ENCODE results near the gene FNDC5.

Gene FNDC5

DNA sequence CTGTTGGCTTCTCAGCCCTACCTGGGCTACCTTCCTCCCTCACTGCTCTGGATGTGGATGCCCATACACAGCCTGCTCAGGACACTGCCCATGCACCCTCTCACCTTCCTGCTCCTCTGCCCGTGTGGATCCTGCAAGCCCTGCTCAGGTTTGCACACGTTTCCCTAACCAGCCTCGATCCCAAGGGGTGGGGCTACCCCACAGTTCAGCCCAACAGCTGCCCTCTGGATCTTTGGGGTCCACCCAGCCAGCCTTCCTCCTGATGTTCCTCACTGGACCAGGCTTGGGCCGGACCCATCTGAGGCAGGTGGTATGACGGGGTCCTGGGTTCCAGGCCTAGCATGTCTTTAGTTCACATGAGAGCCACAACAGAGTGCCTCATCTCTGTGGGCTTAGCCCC lies 25.7 kb upstream of the FNDC5 start:
- H3K4me3 ChIP-seq (ENCODE audit: low read length): no peak overlapping the region
- DNase-seq (ENCODE audit: low read depth): no peak
- TF ChIP-seq, protein P1, sequence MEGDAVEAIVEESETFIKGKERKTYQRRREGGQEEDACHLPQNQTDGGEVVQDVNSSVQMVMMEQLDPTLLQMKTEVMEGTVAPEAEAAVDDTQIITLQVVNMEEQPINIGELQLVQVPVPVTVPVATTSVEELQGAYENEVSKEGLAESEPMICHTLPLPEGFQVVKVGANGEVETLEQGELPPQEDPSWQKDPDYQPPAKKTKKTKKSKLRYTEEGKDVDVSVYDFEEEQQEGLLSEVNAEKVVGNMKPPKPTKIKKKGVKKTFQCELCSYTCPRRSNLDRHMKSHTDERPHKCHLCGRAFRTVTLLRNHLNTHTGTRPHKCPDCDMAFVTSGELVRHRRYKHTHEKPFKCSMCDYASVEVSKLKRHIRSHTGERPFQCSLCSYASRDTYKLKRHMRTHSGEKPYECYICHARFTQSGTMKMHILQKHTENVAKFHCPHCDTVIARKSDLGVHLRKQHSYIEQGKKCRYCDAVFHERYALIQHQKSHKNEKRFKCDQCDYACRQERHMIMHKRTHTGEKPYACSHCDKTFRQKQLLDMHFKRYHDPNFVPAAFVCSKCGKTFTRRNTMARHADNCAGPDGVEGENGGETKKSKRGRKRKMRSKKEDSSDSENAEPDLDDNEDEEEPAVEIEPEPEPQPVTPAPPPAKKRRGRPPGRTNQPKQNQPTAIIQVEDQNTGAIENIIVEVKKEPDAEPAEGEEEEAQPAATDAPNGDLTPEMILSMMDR (IDR thresholded peaks at IDR 0.05; ENCODE audit: insufficient read depth, low read depth, low read length, missing control alignments): no peak

DNA sequence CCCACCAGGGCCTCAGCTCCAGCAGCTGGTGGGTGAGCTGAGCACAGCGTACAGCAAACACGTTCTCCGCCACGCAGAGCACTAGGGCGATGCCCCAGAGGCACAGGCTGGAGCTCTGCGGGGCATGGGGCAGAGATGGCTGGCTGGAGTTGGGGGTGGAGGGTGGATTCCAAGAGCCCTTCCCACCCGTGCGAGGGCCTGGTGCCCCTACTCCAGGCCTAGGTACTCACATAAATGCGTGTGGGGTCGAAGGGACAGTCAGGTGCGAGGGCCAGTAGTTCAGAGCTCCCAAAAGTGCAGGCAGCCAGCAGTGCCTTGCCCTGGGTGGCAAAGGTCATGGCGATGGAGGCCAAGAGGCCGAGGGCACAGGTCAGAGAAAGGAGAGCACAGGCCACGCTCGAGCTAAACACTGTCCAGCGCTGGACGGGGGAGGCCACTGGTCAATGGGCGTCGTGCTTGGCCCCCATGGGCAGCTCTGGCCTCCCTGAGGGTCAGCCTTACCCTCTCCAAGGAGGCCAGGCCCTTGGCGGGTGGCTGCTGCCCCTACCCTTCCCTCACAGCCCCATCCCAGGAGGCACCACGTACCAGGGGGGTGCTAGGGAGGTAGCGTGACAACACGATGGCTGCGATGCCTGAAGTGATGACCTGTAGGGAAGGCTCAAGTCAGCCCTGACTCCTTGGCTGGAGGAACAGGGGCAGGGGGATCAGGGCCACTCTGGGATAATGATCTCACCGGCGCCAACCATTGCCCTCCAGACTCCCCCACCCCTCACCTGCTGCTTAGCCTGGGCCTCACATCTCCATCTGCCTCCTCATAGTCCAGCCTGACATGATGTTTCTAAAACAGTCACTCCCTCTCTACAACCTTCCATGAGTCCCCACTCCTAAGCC lies 24.9 kb upstream of the FNDC5 start:
- TF ChIP-seq, protein P1 (IDR thresholded peaks at IDR 0.05; ENCODE audit: insufficient read depth, low read depth, low read length, missing control alignments): no peak
- DNase-seq (ENCODE audit: low read depth): no peak
- H3K4me3 ChIP-seq (ENCODE audit: low read length): no peak overlapping the region

DNA sequence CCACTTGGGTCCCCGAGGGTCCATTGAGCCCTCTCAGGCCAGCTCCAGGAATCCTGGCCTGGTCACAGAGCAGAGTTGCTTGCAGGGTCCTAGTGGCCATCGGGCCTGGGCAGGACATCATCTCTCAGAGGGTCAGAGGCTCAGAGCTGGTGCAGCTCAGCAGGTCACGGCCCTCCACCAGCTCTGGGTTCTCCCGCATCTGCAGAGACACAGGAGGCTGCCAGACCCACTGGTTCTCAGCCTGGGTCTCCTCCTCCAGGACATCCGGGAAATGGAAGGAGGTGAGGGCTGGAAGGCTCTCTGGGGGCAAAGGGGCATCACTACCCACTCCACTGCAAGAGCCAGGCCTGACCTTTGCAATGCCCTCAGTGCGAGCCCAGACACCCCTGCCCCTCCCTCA lies 24.0 kb upstream of the FNDC5 start:
- no peak overlapping the region for H3K4me3 ChIP-seq (ENCODE audit: low read length)
- TF ChIP-seq, protein P1 (IDR thresholded peaks at IDR 0.05; ENCODE audit: insufficient read depth, low read depth, low read length, missing control alignments): no peak
- DNase-seq (ENCODE audit: low read depth): no peak

GRCh38 chr1:32894019-32894600 lies 23.4 kb upstream of the FNDC5 start:
- TF ChIP-seq, protein P1 (IDR thresholded peaks at IDR 0.05; ENCODE audit: insufficient read depth, low read depth, low read length, missing control alignments): no peak
- H3K4me3 ChIP-seq (ENCODE audit: low read length): no peak overlapping the region

GRCh38 chr1:32893198-32894018 lies 22.7 kb upstream of the FNDC5 start:
- H3K4me3 ChIP-seq (ENCODE audit: low read length): peak overlapping the region; percentile 25
- DNase-seq (ENCODE audit: low read depth): peak; percentile 20
- TF ChIP-seq, protein P1 (IDR thresholded peaks at IDR 0.05; ENCODE audit: insufficient read depth, low read depth, low read length, missing control alignments): no peak

More at GRCh38 chr1:32894019-32894600, 23.4 kb upstream of the FNDC5 start:
- DNase-seq (ENCODE audit: low read depth): no peak

- TF ChIP-seq, protein P1 (IDR thresholded peaks at IDR 0.05; ENCODE audit: insufficient read depth, low read depth, low read length, missing control alignments): no peak
- peak overlapping the region; percentile 25 for H3K4me3 ChIP-seq (ENCODE audit: low read length)
- DNase-seq (ENCODE audit: low read depth): peak; percentile 19
Observed at GRCh38 chr1:32892368-32893197, 21.9 kb upstream of the FNDC5 start.

Data from epithelial cell of esophagus (primary cell).